Stimulated activated CD4-positive, alpha-beta T cell treated with anti-CD3 and anti-CD28 coated beads, Interleukin-4, amount 100 ng/mL, for 1 hour (primary cell): ENCODE measurements around the gene RAB33A.
A peak's percentile ranks its signal among the peaks of the same experiment; 100 is the strongest.

Source experiments
- DNase-seq: peaks from one replicate; pipeline ENCODE4 v3.0.0-alpha.2; 2020

The RAB33A gene

GRCh38 chrX:130171446-130172126, at the start of gene RAB33A:
Gene RAB33A, plus strand, starts transcription at chrX:130171962. Its CDS starts 101 bp downstream, at chrX:130172063.
- peak; percentile 40 for DNase-seq

DNA sequence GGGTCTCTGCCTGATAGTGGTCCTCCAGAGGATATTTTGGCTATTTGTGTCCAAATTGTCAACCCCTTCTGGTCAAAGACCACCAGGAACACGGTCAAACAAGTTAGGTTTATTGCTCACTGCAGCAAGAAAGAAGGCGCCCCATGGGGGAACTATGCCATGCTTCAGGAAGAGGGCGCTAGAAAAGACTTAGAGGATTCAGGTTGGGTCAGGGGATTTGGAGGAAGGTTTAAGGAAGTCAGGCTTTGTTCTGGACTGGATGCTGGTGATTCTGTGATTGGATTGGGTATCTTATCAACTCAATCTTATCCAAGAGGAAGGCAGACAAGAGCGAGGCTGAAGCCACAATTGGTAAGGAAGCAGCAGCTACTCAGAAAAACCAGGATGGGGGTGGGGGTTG, 47.2 kb upstream of the RAB33A start:
- no peak for DNase-seq

- DNase-seq = no peak
Observed at GRCh38 chrX:130125091-130125874, 46.5 kb upstream of the RAB33A start.

DNA sequence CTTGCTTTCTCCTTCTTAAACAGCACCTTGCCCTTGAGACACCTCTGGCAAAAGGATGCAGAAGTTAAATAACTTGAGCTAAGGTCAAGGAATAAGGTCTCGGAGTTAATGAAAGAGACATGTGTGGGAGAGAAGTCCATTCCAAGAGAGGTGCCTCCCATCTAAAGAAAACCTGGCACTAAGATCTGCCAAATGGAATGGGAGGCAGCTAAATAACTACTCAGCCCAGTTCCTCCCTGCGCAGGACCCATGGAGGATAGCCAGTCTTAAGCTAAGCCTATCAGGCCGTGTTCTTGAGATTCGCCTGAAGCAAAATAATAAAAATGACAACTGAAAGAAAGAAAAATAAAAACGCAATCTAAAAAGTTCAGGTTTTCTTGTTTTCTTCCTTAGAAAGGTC, 40.8 kb upstream of the RAB33A start:
- DNase-seq = no peak

- DNase-seq = no peak
Observed at GRCh38 chrX:130136496-130136895, 35.3 kb upstream of the RAB33A start.

DNA sequence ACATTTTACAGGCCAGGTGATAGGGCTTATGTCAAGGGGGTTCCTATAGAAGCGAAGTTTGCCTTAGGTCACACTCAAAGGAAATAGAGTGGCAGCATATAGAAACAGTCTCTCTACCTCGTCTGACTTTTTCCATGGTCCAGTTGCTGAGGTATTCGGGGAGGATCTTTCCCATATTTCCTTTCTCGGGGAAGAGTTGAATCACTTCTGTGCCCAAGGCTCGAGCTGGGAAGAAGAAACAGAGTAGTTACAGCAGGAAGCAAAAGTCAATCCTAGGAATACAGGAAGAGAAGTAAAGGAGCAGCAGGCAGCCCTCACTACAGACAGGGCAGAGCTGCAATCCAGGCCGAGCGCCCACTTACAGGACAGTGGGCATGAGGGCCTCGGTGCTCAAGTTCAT, 34.8 kb upstream of the RAB33A start:
- no peak for DNase-seq

DNA sequence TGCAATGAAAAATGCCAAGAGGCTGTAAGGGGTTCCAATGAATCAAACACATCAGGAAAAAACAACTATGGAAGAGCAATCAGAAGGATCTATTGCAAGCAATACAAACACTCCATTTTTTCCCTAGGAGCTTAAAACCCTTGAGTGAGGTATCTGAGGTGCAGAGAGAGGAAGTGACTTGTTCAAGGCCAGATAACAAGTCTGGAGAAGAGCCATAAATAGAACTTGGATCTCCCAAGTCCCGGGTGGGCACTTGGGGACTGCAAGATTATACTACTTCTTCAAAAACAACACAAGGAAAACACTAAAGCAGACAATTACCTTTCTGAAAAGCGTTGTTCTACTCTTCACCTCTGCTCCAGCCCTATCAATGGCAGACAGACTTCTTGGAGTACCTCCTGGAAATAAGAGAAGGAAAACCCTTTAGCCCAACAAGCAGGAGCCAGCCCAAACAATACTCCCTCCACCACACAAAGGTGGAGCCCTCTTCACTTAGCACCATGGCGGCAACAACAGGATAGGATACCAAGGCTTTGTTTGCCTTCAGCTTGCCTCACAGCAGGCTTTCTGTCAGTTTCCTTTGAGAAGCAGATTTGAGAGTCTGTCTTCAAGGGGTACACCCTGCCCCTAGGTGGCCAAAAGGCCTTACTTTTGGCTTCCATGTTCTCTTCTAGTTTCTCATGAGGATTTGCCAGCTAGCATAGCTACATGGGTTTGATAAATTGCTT, 32.1 kb upstream of the RAB33A start:
- DNase-seq = no peak

- no peak for DNase-seq
Observed at GRCh38 chrX:130144509-130144908, 27.3 kb upstream of the RAB33A start.

DNA sequence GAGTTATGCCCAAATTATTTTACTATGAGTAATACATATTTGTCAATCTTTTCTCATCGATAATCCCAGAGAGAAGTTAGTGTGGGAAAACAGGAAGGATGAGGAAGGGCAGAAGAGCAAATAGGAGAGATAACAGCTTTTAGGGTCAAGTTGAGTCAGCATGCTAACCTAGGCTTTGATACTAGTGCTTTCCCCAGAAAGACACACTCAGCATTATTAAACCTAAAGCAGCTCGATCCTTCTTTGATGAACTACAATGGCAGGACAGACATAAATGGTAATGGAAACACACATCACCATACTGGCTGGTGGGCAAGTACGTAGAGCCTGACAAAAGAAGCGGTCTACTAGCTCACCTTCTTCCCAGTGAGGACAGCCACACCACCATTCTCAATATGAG, 26.6 kb upstream of the RAB33A start:
- no peak for DNase-seq

- DNase-seq = no peak
Observed at GRCh38 chrX:130147631-130148030, 24.1 kb upstream of the RAB33A start.

DNA sequence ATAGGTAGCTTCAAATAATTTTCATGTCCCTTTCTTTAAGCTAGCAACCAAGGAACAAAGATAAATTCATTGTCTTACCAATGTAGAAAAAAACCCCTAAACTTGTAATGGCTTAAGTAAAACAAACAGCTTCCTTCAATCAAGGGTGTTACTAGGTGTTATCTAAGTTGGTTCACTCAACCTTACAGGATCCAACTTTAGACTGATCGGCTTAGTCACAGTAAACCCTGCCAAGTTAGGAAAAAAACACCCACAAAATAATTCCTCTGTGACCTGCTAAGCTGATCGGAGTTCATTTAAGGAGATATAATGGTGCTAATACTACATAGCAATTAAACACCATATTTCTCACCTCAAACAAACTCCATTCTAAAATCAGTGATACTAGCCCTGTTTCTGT, 16.2 kb upstream of the RAB33A start:
- no peak for DNase-seq

DNA sequence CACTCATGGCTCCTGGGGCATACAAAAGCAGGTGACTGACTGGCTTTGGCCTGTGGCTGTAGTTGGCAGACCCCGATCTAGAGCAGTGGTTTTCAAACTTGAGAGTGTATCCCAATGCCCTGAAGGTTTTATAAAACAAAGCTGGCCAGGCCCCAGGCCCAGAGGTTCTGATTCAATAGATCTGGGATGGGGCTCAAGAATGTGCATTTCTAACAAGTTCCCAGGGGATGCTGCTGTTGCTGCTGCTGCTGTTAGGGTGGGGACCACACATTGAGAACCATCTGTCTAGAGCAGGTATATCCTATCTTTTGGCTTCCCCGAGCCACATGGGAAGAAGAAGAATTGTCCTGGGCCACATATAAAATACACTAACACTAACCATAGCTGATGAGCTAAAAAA, 13.5 kb upstream of the RAB33A start:
- DNase-seq = no peak

DNA sequence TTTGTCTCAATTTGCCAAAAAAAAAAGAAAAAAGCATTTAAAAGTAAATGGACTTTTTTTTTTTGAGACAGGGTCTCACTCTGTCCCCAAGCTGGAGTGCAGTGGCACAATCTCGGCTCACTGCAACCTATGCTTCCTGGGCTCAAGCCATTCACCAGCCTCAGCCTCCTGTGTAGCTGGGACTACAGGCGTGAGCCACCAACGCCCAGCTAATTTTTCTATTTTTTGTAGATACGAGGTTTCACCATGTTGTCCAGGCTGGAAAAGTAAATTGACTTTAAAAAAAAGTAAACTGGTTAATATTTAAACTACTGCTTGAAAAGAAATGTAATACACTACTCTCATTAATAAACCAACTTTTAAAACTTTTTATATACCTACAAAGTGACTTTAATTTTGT, 12.0 kb upstream of the RAB33A start:
- no peak for DNase-seq

DNA sequence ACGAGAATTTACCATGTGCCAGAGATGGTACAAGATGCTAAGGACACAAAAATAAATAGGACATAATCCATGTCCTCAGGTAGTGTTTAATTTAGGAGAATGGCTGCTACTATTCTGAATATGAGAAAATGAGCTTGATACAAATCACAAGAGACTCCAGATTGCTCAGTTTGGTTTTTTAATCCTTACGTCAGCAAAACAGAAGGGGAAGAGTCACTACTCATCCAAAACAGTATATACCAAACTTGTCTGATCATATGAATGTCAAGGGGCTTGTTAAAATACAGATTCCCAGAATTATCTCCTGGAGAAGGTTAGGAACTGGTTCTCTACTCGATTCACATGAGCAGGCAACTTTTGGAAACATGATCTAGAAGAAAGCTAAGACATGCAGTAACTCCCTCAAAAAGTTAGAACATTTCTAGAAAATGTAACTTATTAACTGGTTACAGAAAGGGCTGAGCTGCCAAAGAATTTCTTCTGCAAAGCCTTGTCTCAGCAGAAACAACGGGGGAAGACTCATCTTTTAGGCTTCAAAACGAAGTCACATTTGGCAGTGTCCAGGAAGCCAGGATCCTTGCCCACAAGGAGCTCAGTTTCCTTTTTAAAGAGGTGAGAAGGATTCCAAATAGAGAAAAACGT, 9.5 kb upstream of the RAB33A start:
- DNase-seq = no peak

- no peak for DNase-seq
Observed at GRCh38 chrX:130163398-130163797, 8.4 kb upstream of the RAB33A start.

DNA sequence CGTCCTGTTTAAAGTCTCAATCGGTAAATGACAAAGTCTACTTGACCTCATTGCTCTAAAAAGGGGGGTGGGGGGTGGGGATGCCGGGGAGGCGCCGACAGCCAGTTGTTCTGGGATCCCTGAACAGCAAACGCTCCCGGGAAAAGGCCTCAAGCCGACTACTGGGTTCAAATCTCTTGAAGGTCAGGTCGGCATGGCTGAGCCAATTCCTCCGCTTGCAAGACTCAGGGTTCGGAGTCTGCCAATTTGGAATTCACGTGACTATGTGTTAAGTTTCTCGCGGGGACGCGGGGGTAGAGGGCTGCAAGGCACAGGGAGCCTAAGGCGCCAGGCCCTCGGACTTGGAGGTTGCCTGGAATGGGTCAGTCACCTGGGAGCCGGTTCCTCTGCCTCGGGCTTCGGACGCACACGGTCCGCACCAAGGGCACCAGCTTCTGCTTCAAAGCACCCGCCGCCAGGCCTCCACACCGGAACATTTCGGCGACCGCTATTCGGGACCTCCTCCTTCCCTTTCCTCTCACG, 6.5 kb upstream of the RAB33A start:
- no peak for DNase-seq

DNA sequence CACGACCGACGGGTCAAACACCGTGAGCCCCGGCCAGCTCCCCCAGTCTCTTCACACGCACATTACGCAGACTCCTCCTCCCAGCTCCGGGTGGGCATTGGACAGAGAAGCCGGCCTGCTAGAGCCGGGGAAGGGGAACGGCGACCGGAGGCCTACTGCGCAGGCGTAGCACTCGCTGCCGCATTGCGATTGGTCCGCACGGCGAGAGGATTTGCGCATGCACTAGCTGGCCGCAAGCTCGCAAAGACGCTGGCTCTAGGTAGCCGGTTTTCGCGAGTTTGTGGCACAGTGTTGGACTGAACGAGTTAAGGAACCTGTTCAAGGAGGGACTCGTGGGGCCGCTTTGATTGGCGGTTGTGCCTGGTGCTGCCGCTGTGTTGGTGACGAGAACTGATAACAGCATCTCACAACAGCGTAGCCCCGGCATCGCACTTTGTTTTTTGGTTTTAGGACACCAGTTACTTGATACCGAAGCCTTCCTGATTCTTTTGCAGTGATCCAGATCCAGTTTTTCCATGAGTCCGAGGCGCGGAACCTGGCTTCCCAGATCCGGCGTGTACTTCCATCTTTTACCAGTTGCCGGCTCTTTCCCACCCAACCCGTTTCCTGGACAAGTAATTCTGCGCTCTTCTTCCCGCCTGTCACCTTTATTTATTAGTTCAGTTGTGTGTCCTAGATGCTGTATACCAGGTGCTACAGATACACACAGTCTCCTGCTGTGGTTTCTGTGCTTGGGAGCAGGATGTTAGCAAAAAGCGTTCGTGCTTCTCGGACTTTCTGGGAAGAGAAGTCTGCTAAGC, 5.9 kb upstream of the RAB33A start, which contains the start of gene AIFM1:
AIFM1 (minus strand) TSS at position 139 of the 800 bp plus-strand sequence. CDS start 185 bp downstream, outside the sequence.
- peak; percentile 84 for DNase-seq

GRCh38 chrX:130166503-130166777, 5.3 kb upstream of the RAB33A start:
- DNase-seq = no peak

DNA sequence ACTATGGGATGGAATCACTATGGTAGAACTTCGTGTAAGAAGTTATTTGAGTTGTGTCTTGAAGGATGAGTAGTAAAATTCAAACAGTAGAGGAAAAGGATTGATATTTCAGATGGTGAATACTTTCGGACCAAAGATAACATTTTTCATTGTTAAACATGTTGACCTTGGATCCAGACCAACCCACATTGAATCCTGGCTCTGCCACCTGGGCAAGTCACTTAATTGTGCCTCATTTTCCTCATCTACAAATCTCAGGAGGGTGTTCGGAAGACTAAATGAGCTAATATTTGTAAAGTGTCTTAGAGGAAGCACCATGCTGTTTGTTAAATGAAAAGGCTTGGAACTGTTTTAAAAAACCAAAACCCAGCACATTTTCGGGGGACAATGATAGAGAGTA, 4.7 kb upstream of the RAB33A start:
- no peak for DNase-seq

DNA sequence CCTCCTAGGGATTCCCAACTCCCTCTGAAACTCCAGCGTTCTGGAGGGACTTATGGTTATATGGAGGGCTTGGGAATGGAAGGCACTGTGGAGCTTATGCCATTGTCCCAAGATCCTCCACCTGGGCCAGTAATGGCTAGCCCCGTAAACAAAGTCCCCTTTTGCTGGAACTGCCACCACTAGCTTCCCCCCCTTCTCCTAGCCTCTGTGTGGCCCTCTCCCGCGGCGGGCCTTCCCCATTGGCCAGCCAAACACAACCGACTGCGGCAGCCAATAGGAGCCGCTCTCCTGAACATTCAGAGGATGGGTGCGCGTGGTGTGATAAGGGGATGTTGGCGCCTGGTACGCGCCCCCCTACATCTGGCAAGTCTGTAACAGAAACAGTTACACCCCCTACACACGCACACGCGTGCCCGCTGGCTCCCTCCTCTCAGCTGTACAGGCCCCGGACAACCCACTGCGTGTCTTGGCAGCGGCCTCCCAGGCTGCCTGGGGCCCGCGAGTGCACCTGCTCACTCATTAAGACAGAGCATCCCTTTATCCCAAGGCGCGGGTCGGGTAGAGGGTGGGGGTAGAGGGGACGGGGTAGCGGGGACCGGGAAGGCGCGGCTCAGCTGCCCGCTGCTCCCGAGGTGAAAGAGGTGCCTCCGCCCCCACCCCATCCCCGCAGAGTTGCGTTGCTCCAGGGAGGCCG, 863 bp upstream of the RAB33A start:
- peak; percentile 59 for DNase-seq

- DNase-seq = no peak
Observed at GRCh38 chrX:130172127-130172845, 524 bp downstream of the RAB33A start.
